Stomach (tissue), 9 donors: ENCODE data around the gene SOX5. TPM values are rescaled to one million over a fixed set of nuclear protein-coding genes. Genes with fewer than 3 reads are reported as not detected.

Source experiments
- DNase-seq, 2 donors: peaks; one replicate each; pipeline versions ENCODE4 v3.0.0 to v3.0.0-alpha.2; 2013 to 2019
- H3K27ac ChIP-seq, 5 donors: fragments of 200-600 bp in 4 of 5; sonication (generic) in 4 of 5; one replicate each; pipeline ENCODE4 v1.5.1; 2013 to 2019; ENCODE audit warnings: mild to moderate bottlenecking in 1 of 5, moderate library complexity in 1 of 5
- H3K27me3 ChIP-seq, 3 donors: fragments of 200-600 bp; sonication (generic); one replicate each; pipeline ENCODE4 v1.5.1; 2017 to 2019; ENCODE audit warnings: mixed run types in 1 of 3
- H3K36me3 ChIP-seq, 4 donors: fragments of 200-600 bp; sonication (generic); 1 replicate in 3 of 4; 2 replicates in 1 of 4; pipeline ENCODE4 v1.5.1; 2016 to 2019
- H3K4me1 ChIP-seq, 4 donors: fragments of 200-600 bp; sonication (generic); one replicate each; pipeline ENCODE4 v1.5.1; 2016 to 2019
- H3K4me3 ChIP-seq, 4 donors: fragments of 200-600 bp; sonication (generic) in 3 of 4; one replicate each; pipeline ENCODE4 v1.5.1; 2016 to 2019; ENCODE audit warnings: mild to moderate bottlenecking in 1 of 4
- H3K9me3 ChIP-seq, 4 donors: fragments of 200-600 bp; sonication (generic); one replicate each; pipeline ENCODE4 v1.5.1; 2016 to 2019
- CTCF ChIP-seq, 7 experiments: fragments of 450-650 bp in 4 of 7; fragments of 200-600 bp in 3 of 7; sonication (generic) in 3 of 7; IDR thresholded peaks; one replicate each; pipeline ENCODE4 v1.5.1; 2016 to 2019; ENCODE audit warnings: antibody characterized with exemption in 7 of 7, control low read depth in 2 of 7, mild to moderate bottlenecking in 1 of 7
- EP300 ChIP-seq: sonication (generic); formaldehyde crosslinking; IDR thresholded peaks from one replicate; pipeline ENCODE4 v1.6.1; 2017; ENCODE audit warnings: antibody characterized with exemption
- POLR2A ChIP-seq, 4 donors: fragments of 450-650 bp; IDR thresholded peaks; one replicate each; pipeline ENCODE4 v1.6.1; 2016; ENCODE audit warnings: antibody characterized with exemption in 4 of 4, control low read depth in 2 of 4, mild to moderate bottlenecking in 1 of 4, moderate library complexity in 1 of 4
- POLR2AphosphoS5 ChIP-seq, 3 donors: sonication (generic); formaldehyde crosslinking; IDR thresholded peaks; one replicate each; pipeline ENCODE4 v1.6.1; 2016; ENCODE audit warnings: antibody characterized with exemption in 3 of 3
- WGBS, 5 donors: extraction: QIAGEN DNeasy Blood & Tissue Kit in 3 of 5; methylation state at CpG; one replicate each; pipeline versions ENCODE4 v1.1.5 to v1.1.7; 2013 to 2018; 5-methylcytosine and 5-hydroxymethylcytosine counted together
- intact Hi-C: fragments of 100-400 bp; cut with DNase I; formaldehyde crosslinking; loops from one replicate; pipeline ENCODE4 v1.15.1; 2023; ENCODE audit warnings: low total_unique reads
- polyA plus RNA-seq, 3 donors: library from polyadenylated mRNA; stranded (reverse); fragments of 200-250 nt; gene quantifications; one replicate each; pipeline ENCODE4 v1.2.3, GENCODE V29; 2013
- total RNA-seq, 5 donors: library from RNA; depleted of rRNA; stranded (reverse); fragments of >200 nt; gene quantifications; one replicate each; pipeline versions ENCODE4 v1.1.0 to v1.2.3, GENCODE V29; 2014 to 2016
- donor health status: healthy with polysubstance abuse.
- donor health status: Bipolar disorder and iron deficiency.
- donor health status: healthy.

SOX5 gene
- total and polyA plus RNA-seq, 8 donors: 0.85 to 57.2 (median 4.6) TPM

GRCh38 chr12:23581913-23582312 is 367.6 kb downstream of the SOX5 start:
- H3K4me3 ChIP-seq: no peak overlapping the region
- H3K9me3 ChIP-seq: no peaks in the 10 kb centered on the region
- no peak for DNase-seq
- no peak for TF ChIP-seq POLR2A (IDR thresholded peaks at IDR 0.05)
- TF ChIP-seq CTCF (IDR thresholded peaks at IDR 0.05): no peak
- no peak for TF ChIP-seq POLR2AphosphoS5 (IDR thresholded peaks at IDR 0.05)
- no peak for TF ChIP-seq EP300
- intact Hi-C loops: no loop called here
- H3K4me1 ChIP-seq: no peaks in the 10 kb centered on the region
- no peak overlapping the region for H3K27ac ChIP-seq
- no peaks in the 10 kb centered on the region for H3K36me3 ChIP-seq
- no peaks in the 10 kb centered on the region for H3K27me3 ChIP-seq
- WGBS, 5 donors: 92 to 97% (median 94%) methylated on average over 3 of the region's 3 CpGs

GRCh38 chr12:23579257-23579656 is 370.2 kb downstream of the SOX5 start:
- Histone ChIP-seq H3K27me3 (no peaks in the 10 kb centered on the region), H3K27ac (no peak overlapping the region), H3K9me3 (no peaks in the 10 kb centered on the region), H3K36me3 (no peaks in the 10 kb centered on the region), H3K4me1 (no peaks in the 10 kb centered on the region), H3K4me3 (no peak overlapping the region)
- no peak for DNase-seq
- intact Hi-C loops: no loop called here
- no peak for TF ChIP-seq POLR2AphosphoS5 (IDR thresholded peaks at IDR 0.05)
- TF ChIP-seq POLR2A (IDR thresholded peaks at IDR 0.05): no peak
- TF ChIP-seq EP300: no peak
- TF ChIP-seq CTCF (IDR thresholded peaks at IDR 0.05): no peak
- WGBS, 5 donors: 83 to 94% (median 91%) methylated on average over 1 of the region's 1 CpG

- WGBS, 5 donors: 69 to 82% (median 76%) methylated on average over 2 of the region's 2 CpGs
- no peak for DNase-seq
- H3K36me3 ChIP-seq: no peaks in the 10 kb centered on the region
- H3K9me3 ChIP-seq: no peaks in the 10 kb centered on the region
- no peak overlapping the region for H3K27ac ChIP-seq
- no peaks in the 10 kb centered on the region for H3K4me1 ChIP-seq
- no peaks in the 10 kb centered on the region for H3K27me3 ChIP-seq
- no peak overlapping the region for H3K4me3 ChIP-seq
- intact Hi-C loops: no loop called here
- no peak for TF ChIP-seq CTCF (IDR thresholded peaks at IDR 0.05)
- TF ChIP-seq POLR2AphosphoS5 (IDR thresholded peaks at IDR 0.05): no peak
- no peak for TF ChIP-seq EP300
- no peak for TF ChIP-seq POLR2A (IDR thresholded peaks at IDR 0.05)
These were observed 373.1 kb downstream of the SOX5 start for GRCh38 chr12:23576372-23576771.

GRCh38 chr12:23569356-23569755 is 380.1 kb downstream of the SOX5 start:
- WGBS, 5 donors: 78 to 95% (median 91%) methylated on average over 2 of the region's 2 CpGs
- TF ChIP-seq CTCF (IDR thresholded peaks at IDR 0.05): no peak
- no peak for TF ChIP-seq POLR2AphosphoS5 (IDR thresholded peaks at IDR 0.05)
- TF ChIP-seq EP300: no peak
- TF ChIP-seq POLR2A (IDR thresholded peaks at IDR 0.05): no peak
- no peak for DNase-seq
- Histone ChIP-seq H3K36me3 (peaks cover 0 to 3% (median 0%) of the 10 kb centered on the region in 4 donors), H3K9me3 (no peaks in the 10 kb centered on the region), H3K4me1 (no peaks in the 10 kb centered on the region), H3K27ac (no peak overlapping the region), H3K27me3 (no peaks in the 10 kb centered on the region), H3K4me3 (no peak overlapping the region)
- intact Hi-C loops: no loop called here
